ENCODE data around the gene RPL10A. TPM values are rescaled to one million over a fixed set of nuclear protein-coding genes. Genes with fewer than 3 reads are reported as not detected.

The RPL10A gene
- total and polyA plus RNA-seq, 12 donors, result 680 to 1,613 (median 1,110) TPM

DNA sequence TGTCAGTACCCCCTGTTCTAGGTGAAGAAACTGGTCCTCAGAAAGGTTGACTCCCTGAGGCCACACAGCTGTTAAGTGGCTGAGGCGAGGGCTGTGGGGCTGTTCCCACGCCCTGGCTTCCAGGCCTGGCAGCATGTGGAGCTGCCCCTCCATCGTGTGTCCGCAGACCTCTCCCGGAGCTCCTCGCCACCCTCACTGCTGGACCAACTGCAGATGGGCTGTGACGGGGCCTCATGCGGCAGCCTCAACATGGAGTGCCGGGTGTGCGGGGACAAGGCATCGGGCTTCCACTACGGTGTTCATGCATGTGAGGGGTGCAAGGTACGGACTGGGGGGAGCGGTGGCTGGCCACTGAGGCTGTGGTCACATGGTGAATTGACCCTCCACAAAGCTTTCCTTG, 48.2 kb upstream of the RPL10A start:
- TF ChIP-seq POLR2A (IDR thresholded peaks at IDR 0.05), result no peak
- TF ChIP-seq, protein P1, sequence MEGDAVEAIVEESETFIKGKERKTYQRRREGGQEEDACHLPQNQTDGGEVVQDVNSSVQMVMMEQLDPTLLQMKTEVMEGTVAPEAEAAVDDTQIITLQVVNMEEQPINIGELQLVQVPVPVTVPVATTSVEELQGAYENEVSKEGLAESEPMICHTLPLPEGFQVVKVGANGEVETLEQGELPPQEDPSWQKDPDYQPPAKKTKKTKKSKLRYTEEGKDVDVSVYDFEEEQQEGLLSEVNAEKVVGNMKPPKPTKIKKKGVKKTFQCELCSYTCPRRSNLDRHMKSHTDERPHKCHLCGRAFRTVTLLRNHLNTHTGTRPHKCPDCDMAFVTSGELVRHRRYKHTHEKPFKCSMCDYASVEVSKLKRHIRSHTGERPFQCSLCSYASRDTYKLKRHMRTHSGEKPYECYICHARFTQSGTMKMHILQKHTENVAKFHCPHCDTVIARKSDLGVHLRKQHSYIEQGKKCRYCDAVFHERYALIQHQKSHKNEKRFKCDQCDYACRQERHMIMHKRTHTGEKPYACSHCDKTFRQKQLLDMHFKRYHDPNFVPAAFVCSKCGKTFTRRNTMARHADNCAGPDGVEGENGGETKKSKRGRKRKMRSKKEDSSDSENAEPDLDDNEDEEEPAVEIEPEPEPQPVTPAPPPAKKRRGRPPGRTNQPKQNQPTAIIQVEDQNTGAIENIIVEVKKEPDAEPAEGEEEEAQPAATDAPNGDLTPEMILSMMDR (IDR thresholded peaks at IDR 0.05), result no peak
- DNase-seq, result no peak
- H3K9me3 ChIP-seq (replicated peaks in 1 of 3), result no peaks in the 10 kb centered on the region
- H3K27me3 ChIP-seq, result no peaks in the 10 kb centered on the region
- peaks cover 0 to 2% of the 10 kb centered on the region in 2 donors for H3K4me1 ChIP-seq (replicated peaks in 1 of 2)
- no peak overlapping the region for H3K4me3 ChIP-seq
- intact Hi-C loops (cut with DNase I), result loop anchor here in 1 of 2 donors (10.0 kb wide), 1 partner anchor 75 kb away; the partner anchor contains the start of gene PPARD
- no peak overlapping the region for H3K27ac ChIP-seq
- H3K36me3 ChIP-seq (replicated peaks in 1 of 2), result peaks cover 0 to 35% of the 10 kb centered on the region in 2 donors
- 94 to 96% (median 95%) methylated on average over 14 of the region's 14 CpGs for WGBS, 4 donors

DNA sequence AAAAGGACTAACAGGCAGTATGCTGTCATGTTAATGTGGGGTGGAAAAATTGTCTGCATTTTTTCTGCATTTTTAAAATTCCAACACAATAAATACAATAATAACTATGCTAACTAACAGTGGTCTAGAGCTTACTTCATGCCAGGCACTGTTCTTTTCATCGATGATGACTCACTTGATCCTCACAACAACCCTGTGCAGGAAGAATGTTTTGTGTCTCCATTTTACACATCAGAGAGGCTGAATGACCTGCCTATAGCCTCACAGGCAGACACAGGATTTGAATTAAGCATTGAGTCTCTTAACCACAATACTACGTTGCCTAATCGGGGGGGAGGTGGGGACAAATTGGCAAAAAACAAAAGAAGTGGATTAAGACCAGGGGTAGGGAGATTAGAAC, 42.9 kb upstream of the RPL10A start:
- peaks cover 0 to 3% of the 10 kb centered on the region in 2 donors for H3K4me1 ChIP-seq (replicated peaks in 1 of 2)
- no peak for DNase-seq
- intact Hi-C loops (cut with DNase I), result no loop called here
- no peak overlapping the region for H3K27ac ChIP-seq
- H3K9me3 ChIP-seq (replicated peaks in 1 of 3), result peaks cover 0 to 6% (median 0%) of the 10 kb centered on the region in 3 donors
- no peak overlapping the region for H3K4me3 ChIP-seq
- WGBS, 4 donors, result 75 to 87% (median 80%) methylated on average over 3 of the region's 3 CpGs
- H3K36me3 ChIP-seq (replicated peaks in 1 of 2), result peaks cover 0 to 48% of the 10 kb centered on the region in 2 donors
- no peaks in the 10 kb centered on the region for H3K27me3 ChIP-seq
- TF ChIP-seq POLR2A (IDR thresholded peaks at IDR 0.05), result no peak
- TF ChIP-seq, protein P1 (IDR thresholded peaks at IDR 0.05), result no peak

DNA sequence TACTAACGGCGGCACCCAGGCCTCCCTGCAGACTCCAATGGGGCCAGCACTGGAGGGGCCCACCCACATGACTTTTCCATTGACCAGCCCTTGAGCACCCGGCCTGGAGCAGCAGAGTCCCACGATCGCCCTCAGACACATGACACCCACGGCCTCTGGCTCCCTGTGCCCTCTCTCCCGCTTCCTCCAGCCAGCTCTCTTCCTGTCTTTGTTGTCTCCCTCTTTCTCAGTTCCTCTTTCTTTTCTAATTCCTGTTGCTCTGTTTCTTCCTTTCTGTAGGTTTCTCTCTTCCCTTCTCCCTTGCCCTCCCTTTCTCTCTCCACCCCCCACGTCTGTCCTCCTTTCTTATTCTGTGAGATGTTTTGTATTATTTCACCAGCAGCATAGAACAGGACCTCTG, 42.1 kb upstream of the RPL10A start:
- Histone ChIP-seq H3K9me3 (replicated peaks in 1 of 3) (peaks cover 0 to 6% (median 0%) of the 10 kb centered on the region in 3 donors), H3K27ac (no peak overlapping the region), H3K27me3 (no peaks in the 10 kb centered on the region), H3K4me1 (replicated peaks in 1 of 2) (peaks cover 0 to 3% of the 10 kb centered on the region in 2 donors), H3K36me3 (replicated peaks in 1 of 2) (peaks cover 0 to 48% of the 10 kb centered on the region in 2 donors), H3K4me3 (no peak overlapping the region)
- intact Hi-C loops (cut with DNase I), result no loop called here
- DNase-seq, result peak in 1 of 7 donors; percentile 12
- TF ChIP-seq, protein P1 (IDR thresholded peaks at IDR 0.05), result no peak
- no peak for TF ChIP-seq POLR2A (IDR thresholded peaks at IDR 0.05)
- 70 to 74% (median 73%) methylated on average over 8 of the region's 8 CpGs for WGBS, 4 donors

DNA sequence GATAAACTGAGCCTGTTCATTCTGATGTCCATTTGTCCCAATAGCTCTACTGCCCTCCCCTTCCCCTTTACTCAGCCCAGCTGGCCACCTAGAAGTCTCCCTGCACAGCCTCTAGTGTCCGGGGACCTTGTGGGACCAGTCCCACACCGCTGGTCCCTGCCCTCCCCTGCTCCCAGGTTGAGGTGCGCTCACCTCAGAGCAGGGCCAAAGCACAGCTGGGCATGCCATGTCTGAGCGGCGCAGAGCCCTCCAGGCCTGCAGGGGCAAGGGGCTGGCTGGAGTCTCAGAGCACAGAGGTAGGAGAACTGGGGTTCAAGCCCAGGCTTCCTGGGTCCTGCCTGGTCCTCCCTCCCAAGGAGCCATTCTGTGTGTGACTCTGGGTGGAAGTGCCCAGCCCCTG, 40.8 kb upstream of the RPL10A start:
- intact Hi-C loops (cut with DNase I), result no loop called here
- WGBS, 4 donors, result 82 to 95% (median 94%) methylated on average over 3 to 5 of the region's 5 CpGs
- peaks cover 0 to 36% of the 10 kb centered on the region in 2 donors for H3K36me3 ChIP-seq (replicated peaks in 1 of 2)

More for the DNA sequence above, 40.8 kb upstream of the RPL10A start:
- Histone ChIP-seq H3K4me3 (no peak overlapping the region), H3K9me3 (replicated peaks in 1 of 3) (peaks cover 0 to 6% (median 0%) of the 10 kb centered on the region in 3 donors), H3K27me3 (no peaks in the 10 kb centered on the region), H3K4me1 (replicated peaks in 1 of 2) (peaks cover 0 to 3% of the 10 kb centered on the region in 2 donors), H3K27ac (no peak overlapping the region)
- TF ChIP-seq, protein P1 (IDR thresholded peaks at IDR 0.05), result no peak
- TF ChIP-seq POLR2A (IDR thresholded peaks at IDR 0.05), result no peak
- DNase-seq, result no peak
